ENCODE results near the gene ZNRF2.

ZNRF2 gene

DNA sequence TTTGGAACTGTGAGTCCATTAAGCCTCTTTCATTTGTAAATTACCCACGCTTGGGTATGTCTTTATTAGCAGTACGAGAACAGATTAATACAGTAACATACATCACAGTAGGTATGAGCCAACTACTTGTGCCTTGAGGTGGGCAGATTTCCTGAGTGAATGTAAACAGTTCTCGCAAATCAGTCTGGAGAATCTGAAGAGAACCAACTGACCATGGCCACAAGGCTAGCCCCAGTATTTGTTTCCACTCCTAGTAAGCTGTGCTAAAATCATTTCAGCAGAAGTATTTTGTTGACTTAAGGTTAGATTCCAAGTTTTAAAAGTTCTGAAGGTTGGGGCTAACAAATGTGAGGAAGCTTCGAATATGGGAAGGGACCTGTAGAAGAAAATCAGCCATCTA lies 111.3 kb downstream of the ZNRF2 start:
- no peak overlapping the region for H3K4me3 ChIP-seq (ENCODE audit: low read depth in 1 of 2, low read length in 2 of 2)
- no peaks in the 10 kb centered on the region for H3K36me3 ChIP-seq (ENCODE audit: insufficient read depth, low read length)
- no peaks in the 10 kb centered on the region for H3K9me3 ChIP-seq (ENCODE audit: low read length)
- H3K27ac ChIP-seq (ENCODE audit: low read depth, low read length): no peak overlapping the region
- H3K27me3 ChIP-seq (ENCODE audit: control insufficient read depth in 1 of 2, insufficient read depth in 2 of 2, low read length in 2 of 2): no peaks in the 10 kb centered on the region
- no peak overlapping the region for H3K9ac ChIP-seq (ENCODE audit: low read length)
- no peaks in the 10 kb centered on the region for H3K4me1 ChIP-seq (ENCODE audit: insufficient read depth, low read length)

DNA sequence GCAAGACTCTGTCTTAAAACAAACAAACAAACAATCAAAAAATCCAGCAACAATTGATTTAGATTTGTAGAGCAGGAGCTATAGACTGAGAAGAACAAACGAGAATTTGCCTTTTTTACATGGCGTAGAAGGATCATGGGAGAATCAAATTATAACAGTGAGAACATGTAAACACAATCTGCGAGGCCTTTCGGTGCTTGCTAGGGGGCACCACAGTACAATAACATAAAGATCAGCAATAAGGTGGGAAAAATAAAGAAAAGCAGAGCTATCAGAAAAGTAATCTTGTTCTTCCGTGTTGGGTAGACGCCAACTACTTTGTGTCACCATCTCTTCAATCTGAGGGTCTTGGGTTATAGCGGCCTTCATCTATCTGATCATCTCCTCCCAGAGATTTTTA lies 112.0 kb downstream of the ZNRF2 start:
- H3K4me1 ChIP-seq (ENCODE audit: insufficient read depth, low read length): no peaks in the 10 kb centered on the region
- no peaks in the 10 kb centered on the region for H3K36me3 ChIP-seq (ENCODE audit: insufficient read depth, low read length)
- H3K9ac ChIP-seq (ENCODE audit: low read length): no peak overlapping the region
- H3K9me3 ChIP-seq (ENCODE audit: low read length): no peaks in the 10 kb centered on the region
- H3K27ac ChIP-seq (ENCODE audit: low read depth, low read length): no peak overlapping the region
- H3K27me3 ChIP-seq (ENCODE audit: control insufficient read depth in 1 of 2, insufficient read depth in 2 of 2, low read length in 2 of 2): no peaks in the 10 kb centered on the region
- no peak overlapping the region for H3K4me3 ChIP-seq (ENCODE audit: low read depth in 1 of 2, low read length in 2 of 2)

DNA sequence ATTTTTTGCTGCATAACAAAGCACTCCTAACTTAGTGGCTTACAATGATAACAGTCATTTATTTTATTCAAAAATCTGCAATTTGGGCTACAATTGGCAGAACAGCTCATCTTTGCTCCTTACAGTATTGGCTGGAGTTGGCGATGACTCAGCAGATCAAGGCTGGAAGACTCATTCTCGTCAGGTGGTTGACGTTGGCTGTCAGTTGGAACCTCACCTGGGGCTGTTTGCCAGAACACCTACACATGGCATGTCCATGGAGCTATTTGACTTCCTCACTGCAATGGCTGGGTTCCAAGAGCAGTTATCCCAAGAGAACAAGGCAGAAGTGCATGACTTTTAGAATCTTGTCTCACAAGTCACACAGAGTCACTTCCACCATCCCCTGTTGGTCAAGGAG lies 119.1 kb downstream of the ZNRF2 start:
- Histone ChIP-seq H3K36me3 (ENCODE audit: insufficient read depth, low read length) (no peaks in the 10 kb centered on the region), H3K27me3 (ENCODE audit: control insufficient read depth in 1 of 2, insufficient read depth in 2 of 2, low read length in 2 of 2) (no peaks in the 10 kb centered on the region), H3K9me3 (ENCODE audit: low read length) (no peaks in the 10 kb centered on the region), H3K4me3 (ENCODE audit: low read depth in 1 of 2, low read length in 2 of 2) (no peak overlapping the region), H3K27ac (ENCODE audit: low read depth, low read length) (no peak overlapping the region), H3K9ac (ENCODE audit: low read length) (no peak overlapping the region), H3K4me1 (ENCODE audit: insufficient read depth, low read length) (no peaks in the 10 kb centered on the region)

DNA sequence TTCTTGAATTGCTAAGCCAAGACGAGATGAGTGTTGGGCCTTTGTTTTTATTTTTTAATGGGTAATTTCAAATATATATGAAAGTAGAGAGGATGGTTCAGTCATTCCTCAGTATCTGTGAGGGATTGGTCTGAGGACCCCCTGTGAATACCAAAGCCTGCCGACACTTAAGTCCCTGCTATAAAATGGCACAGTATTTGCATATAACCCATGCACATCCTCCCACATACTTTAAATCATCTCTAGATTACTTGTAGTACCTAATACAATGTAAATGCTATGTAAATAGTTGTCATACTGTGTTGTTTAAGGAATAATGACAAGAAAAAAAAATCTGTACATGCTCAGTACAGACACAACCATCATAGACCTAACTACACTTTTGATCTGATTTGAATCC lies 120.8 kb downstream of the ZNRF2 start:
- Histone ChIP-seq H3K9me3 (ENCODE audit: low read length) (no peaks in the 10 kb centered on the region), H3K4me1 (ENCODE audit: insufficient read depth, low read length) (no peaks in the 10 kb centered on the region), H3K27ac (ENCODE audit: low read depth, low read length) (no peak overlapping the region), H3K36me3 (ENCODE audit: insufficient read depth, low read length) (no peaks in the 10 kb centered on the region), H3K4me3 (ENCODE audit: low read depth in 1 of 2, low read length in 2 of 2) (no peak overlapping the region), H3K27me3 (ENCODE audit: control insufficient read depth in 1 of 2, insufficient read depth in 2 of 2, low read length in 2 of 2) (no peaks in the 10 kb centered on the region), H3K9ac (ENCODE audit: low read length) (no peak overlapping the region)

DNA sequence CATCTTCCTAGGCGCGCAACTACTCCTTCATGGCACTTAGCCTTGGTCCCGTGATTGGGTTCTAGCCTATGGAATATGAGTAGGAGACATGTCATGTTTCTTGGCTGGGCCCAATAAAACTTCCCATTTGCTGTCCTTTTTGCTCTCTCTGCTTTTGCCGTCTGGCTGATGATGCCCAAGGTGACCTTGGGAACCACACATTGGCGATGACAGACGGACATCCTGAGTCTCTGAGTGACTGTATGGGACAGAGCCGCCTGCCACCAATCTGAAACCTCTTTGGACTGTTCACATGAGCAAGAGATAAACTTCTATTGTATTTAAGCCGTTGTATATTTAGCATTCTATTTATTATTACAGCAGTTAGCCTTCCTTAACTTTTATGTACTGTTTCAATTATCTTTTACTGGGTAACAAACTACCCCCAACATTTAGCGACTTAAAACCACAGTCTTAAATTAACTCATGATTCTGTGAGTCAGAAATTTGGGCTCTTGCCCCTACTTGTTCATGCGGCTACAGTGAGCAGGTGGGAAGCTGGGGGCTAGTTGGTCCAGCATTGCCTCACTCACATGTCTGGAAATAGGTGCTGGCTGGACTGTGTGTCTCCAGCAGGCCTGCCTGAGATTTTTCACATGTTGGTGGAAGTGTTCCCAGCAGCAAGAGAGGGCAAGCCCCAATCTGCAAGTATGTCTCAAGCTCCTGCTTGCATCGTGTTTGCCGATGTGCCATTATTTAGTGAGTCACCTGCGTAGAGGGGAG lies 122.4 kb downstream of the ZNRF2 start:
- H3K36me3 ChIP-seq (ENCODE audit: insufficient read depth, low read length): no peaks in the 10 kb centered on the region
- H3K9ac ChIP-seq (ENCODE audit: low read length): no peak overlapping the region
- no peaks in the 10 kb centered on the region for H3K4me1 ChIP-seq (ENCODE audit: insufficient read depth, low read length)
- H3K27me3 ChIP-seq (ENCODE audit: control insufficient read depth in 1 of 2, insufficient read depth in 2 of 2, low read length in 2 of 2): no peaks in the 10 kb centered on the region
- no peak overlapping the region for H3K4me3 ChIP-seq (ENCODE audit: low read depth in 1 of 2, low read length in 2 of 2)
- H3K9me3 ChIP-seq (ENCODE audit: low read length): no peaks in the 10 kb centered on the region
- H3K27ac ChIP-seq (ENCODE audit: low read depth, low read length): no peak overlapping the region

DNA sequence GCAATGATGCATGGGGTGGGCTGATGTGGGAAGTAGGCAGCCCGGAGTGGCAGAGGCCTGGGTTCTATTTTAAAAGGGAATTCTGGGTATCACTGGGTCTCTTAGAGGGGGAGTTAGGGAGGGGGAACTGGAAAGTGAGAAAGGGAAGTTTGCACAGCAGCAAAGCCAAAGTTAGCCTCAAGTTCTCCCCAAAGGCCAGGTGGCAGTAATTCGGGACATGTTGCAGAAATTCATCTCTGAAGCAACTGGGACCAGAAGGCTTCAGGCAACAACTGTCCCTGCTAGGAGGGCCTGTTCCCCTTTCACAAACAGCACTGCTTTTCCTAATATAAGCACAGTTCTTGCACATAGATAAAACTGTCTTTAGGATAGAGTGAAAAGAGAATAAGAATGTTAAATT lies 126.8 kb downstream of the ZNRF2 start:
- no peak overlapping the region for H3K27ac ChIP-seq (ENCODE audit: low read depth, low read length)
- H3K4me1 ChIP-seq (ENCODE audit: insufficient read depth, low read length): no peaks in the 10 kb centered on the region
- no peaks in the 10 kb centered on the region for H3K9me3 ChIP-seq (ENCODE audit: low read length)
- no peaks in the 10 kb centered on the region for H3K36me3 ChIP-seq (ENCODE audit: insufficient read depth, low read length)
- no peak overlapping the region for H3K4me3 ChIP-seq (ENCODE audit: low read depth in 1 of 2, low read length in 2 of 2)
- no peaks in the 10 kb centered on the region for H3K27me3 ChIP-seq (ENCODE audit: control insufficient read depth in 1 of 2, insufficient read depth in 2 of 2, low read length in 2 of 2)
- H3K9ac ChIP-seq (ENCODE audit: low read length): no peak overlapping the region

DNA sequence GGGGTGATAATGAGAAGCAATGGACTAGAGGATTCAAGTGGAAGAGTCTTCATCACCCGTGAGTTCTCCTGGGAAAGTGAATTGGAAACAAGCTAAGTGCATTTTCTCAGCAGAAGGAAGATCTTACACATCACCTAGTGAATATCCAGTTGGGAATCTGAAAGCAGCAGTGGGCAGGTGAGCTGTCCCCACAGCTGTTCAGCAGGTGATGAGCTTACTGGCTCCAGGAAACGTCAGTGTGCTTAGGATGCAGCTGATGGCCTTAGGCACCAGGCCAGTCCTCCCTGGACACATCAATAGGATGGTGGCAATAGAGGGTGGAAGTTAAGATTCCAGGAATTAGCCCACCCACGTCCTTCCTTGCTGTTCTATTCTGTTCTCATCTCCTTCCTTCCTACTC lies 127.5 kb downstream of the ZNRF2 start:
- Histone ChIP-seq H3K9me3 (ENCODE audit: low read length) (no peaks in the 10 kb centered on the region), H3K27ac (ENCODE audit: low read depth, low read length) (no peak overlapping the region), H3K4me3 (ENCODE audit: low read depth in 1 of 2, low read length in 2 of 2) (no peak overlapping the region), H3K9ac (ENCODE audit: low read length) (no peak overlapping the region), H3K36me3 (ENCODE audit: insufficient read depth, low read length) (no peaks in the 10 kb centered on the region), H3K27me3 (ENCODE audit: control insufficient read depth in 1 of 2, insufficient read depth in 2 of 2, low read length in 2 of 2) (no peaks in the 10 kb centered on the region), H3K4me1 (ENCODE audit: insufficient read depth, low read length) (no peaks in the 10 kb centered on the region)

DNA sequence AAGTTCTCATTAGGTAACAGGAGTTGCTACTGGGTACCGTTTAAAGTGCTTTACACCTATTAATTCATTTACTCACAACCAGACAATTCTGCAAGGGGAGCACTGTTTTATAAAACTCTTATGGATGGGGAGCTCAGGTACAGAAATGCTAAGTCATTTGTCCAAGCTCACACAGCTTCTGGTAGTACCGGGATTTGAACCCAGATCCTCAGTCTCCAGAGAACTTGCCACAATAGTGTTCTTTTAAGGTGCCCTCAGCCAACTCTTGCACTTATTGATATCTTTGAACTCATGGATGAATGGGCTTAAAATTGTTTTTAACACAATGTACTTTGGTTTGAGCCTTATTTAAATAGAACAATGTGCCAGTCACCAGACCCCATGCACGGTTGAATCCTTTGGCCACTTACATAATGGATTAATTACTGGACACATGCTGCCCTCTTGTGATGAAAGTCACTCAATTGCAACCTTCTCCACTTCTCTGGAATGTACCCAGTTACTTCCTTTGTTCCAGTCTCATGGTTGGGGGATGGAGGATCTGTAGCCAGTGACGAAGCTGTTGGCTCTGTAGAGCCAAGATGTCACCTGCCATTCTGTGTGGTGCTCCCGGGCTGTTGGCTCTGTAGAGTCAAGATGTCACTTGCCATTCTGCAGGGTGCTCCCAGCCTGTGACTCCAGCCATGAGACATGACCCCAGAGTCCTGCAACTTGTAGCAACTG lies 128.5 kb downstream of the ZNRF2 start:
- H3K9ac ChIP-seq (ENCODE audit: low read length): no peak overlapping the region
- H3K27ac ChIP-seq (ENCODE audit: low read depth, low read length): no peak overlapping the region
- no peak overlapping the region for H3K4me3 ChIP-seq (ENCODE audit: low read depth in 1 of 2, low read length in 2 of 2)
- H3K36me3 ChIP-seq (ENCODE audit: insufficient read depth, low read length): no peaks in the 10 kb centered on the region
- no peaks in the 10 kb centered on the region for H3K9me3 ChIP-seq (ENCODE audit: low read length)
- H3K27me3 ChIP-seq (ENCODE audit: control insufficient read depth in 1 of 2, insufficient read depth in 2 of 2, low read length in 2 of 2): no peaks in the 10 kb centered on the region
- no peaks in the 10 kb centered on the region for H3K4me1 ChIP-seq (ENCODE audit: insufficient read depth, low read length)

DNA sequence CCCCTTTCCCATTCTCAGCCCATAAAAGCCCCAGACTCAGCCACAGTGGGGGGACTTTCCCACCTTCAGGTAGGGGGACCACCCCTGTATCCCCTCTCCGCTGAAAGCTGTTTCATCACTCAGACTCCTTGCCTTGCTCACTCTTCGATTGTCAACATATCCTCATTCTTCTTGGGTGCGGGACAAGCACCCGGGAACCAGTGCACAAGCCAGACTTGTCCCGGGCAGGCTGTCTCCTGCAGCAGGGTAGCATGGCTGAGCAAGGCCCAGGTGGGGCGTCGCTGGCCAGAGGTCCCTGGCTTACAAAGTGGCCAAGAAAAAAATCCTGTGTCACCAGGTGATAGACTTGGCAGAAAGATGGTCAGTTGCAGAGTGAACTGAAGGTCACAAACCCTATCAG lies 129.5 kb downstream of the ZNRF2 start:
- Histone ChIP-seq H3K9ac (ENCODE audit: low read length) (no peak overlapping the region), H3K4me3 (ENCODE audit: low read depth in 1 of 2, low read length in 2 of 2) (no peak overlapping the region), H3K36me3 (ENCODE audit: insufficient read depth, low read length) (no peaks in the 10 kb centered on the region), H3K9me3 (ENCODE audit: low read length) (no peaks in the 10 kb centered on the region), H3K27me3 (ENCODE audit: control insufficient read depth in 1 of 2, insufficient read depth in 2 of 2, low read length in 2 of 2) (no peaks in the 10 kb centered on the region), H3K4me1 (ENCODE audit: insufficient read depth, low read length) (no peaks in the 10 kb centered on the region), H3K27ac (ENCODE audit: low read depth, low read length) (no peak overlapping the region)

Measured in muscle layer of colon (tissue), 2 donors.